Upper lobe of left lung (tissue), 4 donors: ENCODE data around the gene MED12.

Source experiments
- CTCF ChIP-seq, 6 experiments: fragments of 450-650 bp in 4 of 6; fragments of 200-600 bp in 2 of 6; sonication (generic) in 2 of 6; IDR thresholded peaks; one replicate each; pipeline ENCODE4 v1.5.1; 2016 to 2019; ENCODE audit warnings: antibody characterized with exemption in 6 of 6
- EP300 ChIP-seq, 4 donors: sonication (generic); formaldehyde crosslinking; IDR thresholded peaks; one replicate each; pipeline ENCODE4 v1.5.1; 2017; ENCODE audit warnings: antibody characterized with exemption in 4 of 4, control low read depth in 2 of 4
- POLR2A ChIP-seq, 4 donors: fragments of 450-650 bp; IDR thresholded peaks; one replicate each; pipeline ENCODE4 v1.5.1; 2016 to 2017; ENCODE audit warnings: antibody characterized with exemption in 4 of 4, mild to moderate bottlenecking in 2 of 4
- POLR2AphosphoS5 ChIP-seq, 2 donors: sonication (generic); formaldehyde crosslinking; IDR thresholded peaks; one replicate each; pipeline ENCODE4 v1.5.1; 2017; ENCODE audit warnings: antibody characterized with exemption in 2 of 2

GRCh38 chrX:71159335-71159734, 40.9 kb downstream of the MED12 start:
- TF ChIP-seq CTCF (IDR thresholded peaks at IDR 0.05) (no peak), POLR2A (IDR thresholded peaks at IDR 0.05) (no peak), POLR2AphosphoS5 (IDR thresholded peaks at IDR 0.05) (no peak), EP300 (IDR thresholded peaks at IDR 0.05) (no peak)
